ENCODE results near the gene ZNF333.
"Not testable (repeated sequence)": the region's sequence is repeated elsewhere in the genome, so short reads cannot be mapped to it uniquely, and the experiment has no call there.

The ZNF333 gene

GRCh38 chr19:14764401-14764800 is 74.6 kb downstream of the ZNF333 start:
- no peaks in the 10 kb centered on the region for H3K9me3 ChIP-seq (ENCODE audit: control insufficient read depth in 2 of 2, low read length in 2 of 2)
- H3K4me1 ChIP-seq (ENCODE audit: control insufficient read depth in 2 of 2, insufficient read depth in 2 of 2, low read length in 2 of 2), result no peaks in the 10 kb centered on the region
- no peak overlapping the region for H3K9ac ChIP-seq (ENCODE audit: low read depth in 1 of 2, low read length in 2 of 2)
- no peaks in the 10 kb centered on the region for H3K36me3 ChIP-seq (ENCODE audit: control insufficient read depth in 2 of 2, insufficient read depth in 2 of 2, low read length in 2 of 2)
- H3K27me3 ChIP-seq (ENCODE audit: control insufficient read depth in 2 of 2, insufficient read depth in 2 of 2, low read length in 2 of 2), result no peaks in the 10 kb centered on the region
- no peak overlapping the region for H3K27ac ChIP-seq (ENCODE audit: low read depth in 2 of 2, low read length in 2 of 2)
- no peak overlapping the region for H3K4me3 ChIP-seq (ENCODE audit: low read length in 2 of 2)

- not testable (repeated sequence) for H3K36me3 ChIP-seq (ENCODE audit: control insufficient read depth in 2 of 2, insufficient read depth in 2 of 2, low read length in 2 of 2); H3K27ac ChIP-seq (ENCODE audit: low read depth in 2 of 2, low read length in 2 of 2); H3K4me3 ChIP-seq (ENCODE audit: low read length in 2 of 2); H3K4me1 ChIP-seq (ENCODE audit: control insufficient read depth in 2 of 2, insufficient read depth in 2 of 2, low read length in 2 of 2); H3K9ac ChIP-seq (ENCODE audit: low read depth in 1 of 2, low read length in 2 of 2); H3K9me3 ChIP-seq (ENCODE audit: control insufficient read depth in 2 of 2, low read length in 2 of 2); H3K27me3 ChIP-seq (ENCODE audit: control insufficient read depth in 2 of 2, insufficient read depth in 2 of 2, low read length in 2 of 2)
Observed at GRCh38 chr19:14765403-14765802, 75.6 kb downstream of the ZNF333 start.

DNA sequence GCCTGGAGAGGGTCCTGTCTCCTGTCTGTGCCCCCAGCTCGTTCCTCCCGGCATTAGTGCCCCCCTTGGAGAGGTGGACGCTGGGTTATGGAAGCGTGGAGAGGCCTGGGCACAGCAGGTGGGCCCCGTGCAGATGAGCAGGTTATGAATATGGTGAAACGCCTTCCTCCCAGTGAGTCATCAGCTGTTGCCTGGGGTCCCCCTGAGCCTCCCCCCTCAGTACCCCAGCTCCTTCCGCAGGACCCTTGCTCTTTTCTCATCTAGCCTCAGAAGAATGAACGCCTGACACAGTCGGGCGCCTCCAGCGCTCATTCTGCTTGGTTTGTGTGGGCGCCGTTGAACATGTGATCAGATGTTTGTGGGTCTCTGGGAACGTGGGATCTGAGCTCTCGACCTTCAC is 76.0 kb downstream of the ZNF333 start:
- H3K4me3 ChIP-seq (ENCODE audit: low read length in 2 of 2); H3K4me1 ChIP-seq (ENCODE audit: control insufficient read depth in 2 of 2, insufficient read depth in 2 of 2, low read length in 2 of 2); H3K9ac ChIP-seq (ENCODE audit: low read depth in 1 of 2, low read length in 2 of 2); H3K27ac ChIP-seq (ENCODE audit: low read depth in 2 of 2, low read length in 2 of 2); H3K9me3 ChIP-seq (ENCODE audit: control insufficient read depth in 2 of 2, low read length in 2 of 2); H3K27me3 ChIP-seq (ENCODE audit: control insufficient read depth in 2 of 2, insufficient read depth in 2 of 2, low read length in 2 of 2); H3K36me3 ChIP-seq (ENCODE audit: control insufficient read depth in 2 of 2, insufficient read depth in 2 of 2, low read length in 2 of 2): not testable (repeated sequence)

DNA sequence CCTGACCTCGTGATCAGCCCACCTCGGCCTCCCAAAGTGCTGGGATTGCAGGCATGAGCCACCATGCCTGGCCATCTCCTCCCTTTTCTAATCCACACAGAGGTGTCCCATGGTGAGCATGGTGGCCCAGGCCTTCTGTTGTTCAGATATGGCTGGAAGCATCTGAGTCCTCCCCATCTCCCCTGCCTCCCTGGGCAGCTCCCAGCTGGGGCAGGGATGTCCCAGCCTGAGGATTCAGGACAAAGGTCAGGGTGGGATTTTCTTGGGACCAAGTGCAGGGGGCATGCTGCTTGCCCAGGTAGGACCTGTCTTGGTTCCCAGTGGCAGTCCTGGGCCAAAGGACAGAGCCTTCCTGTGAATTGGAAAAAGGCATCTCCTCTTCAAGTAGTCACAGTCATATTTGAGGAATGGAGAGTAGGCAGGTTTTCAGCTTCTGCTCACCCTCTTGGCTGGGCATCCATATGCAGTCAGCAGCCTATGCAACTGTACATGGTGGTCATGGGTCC is 77.7 kb downstream of the ZNF333 start:
- Histone ChIP-seq H3K9ac (ENCODE audit: low read depth in 1 of 2, low read length in 2 of 2) (no peak overlapping the region), H3K4me1 (ENCODE audit: control insufficient read depth in 2 of 2, insufficient read depth in 2 of 2, low read length in 2 of 2) (no peaks in the 10 kb centered on the region), H3K27ac (ENCODE audit: low read depth in 2 of 2, low read length in 2 of 2) (no peak overlapping the region), H3K27me3 (ENCODE audit: control insufficient read depth in 2 of 2, insufficient read depth in 2 of 2, low read length in 2 of 2) (no peaks in the 10 kb centered on the region), H3K4me3 (ENCODE audit: low read length in 2 of 2) (no peak overlapping the region), H3K9me3 (ENCODE audit: control insufficient read depth in 2 of 2, low read length in 2 of 2) (no peaks in the 10 kb centered on the region), H3K36me3 (ENCODE audit: control insufficient read depth in 2 of 2, insufficient read depth in 2 of 2, low read length in 2 of 2) (peaks cover 0 to 2% of the 10 kb centered on the region in 2 donors)

DNA sequence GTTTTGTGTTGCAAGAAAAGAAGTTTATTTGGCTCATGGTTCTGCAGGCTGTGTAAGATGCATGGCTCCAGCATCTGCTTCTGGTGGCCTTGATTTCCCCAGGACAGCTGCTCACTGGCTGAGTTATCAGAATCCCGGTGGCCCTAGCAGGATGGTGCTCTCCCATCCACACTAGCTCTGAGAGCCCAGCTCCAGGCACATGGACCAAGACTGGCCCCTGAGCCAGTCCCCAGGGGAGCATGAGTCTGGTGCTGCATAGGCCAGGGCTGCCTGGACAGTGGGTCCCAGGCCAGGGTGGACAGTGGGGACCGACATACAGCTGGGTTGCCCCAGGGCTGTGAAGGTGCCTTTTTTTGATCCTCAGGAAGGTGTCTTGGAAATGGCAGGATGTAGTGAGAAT is 78.2 kb downstream of the ZNF333 start:
- no peak overlapping the region for H3K9ac ChIP-seq (ENCODE audit: low read depth in 1 of 2, low read length in 2 of 2)
- no peaks in the 10 kb centered on the region for H3K9me3 ChIP-seq (ENCODE audit: control insufficient read depth in 2 of 2, low read length in 2 of 2)
- peaks cover 0 to 2% of the 10 kb centered on the region in 2 donors for H3K36me3 ChIP-seq (ENCODE audit: control insufficient read depth in 2 of 2, insufficient read depth in 2 of 2, low read length in 2 of 2)
- no peak overlapping the region for H3K4me3 ChIP-seq (ENCODE audit: low read length in 2 of 2)
- no peaks in the 10 kb centered on the region for H3K27me3 ChIP-seq (ENCODE audit: control insufficient read depth in 2 of 2, insufficient read depth in 2 of 2, low read length in 2 of 2)
- H3K4me1 ChIP-seq (ENCODE audit: control insufficient read depth in 2 of 2, insufficient read depth in 2 of 2, low read length in 2 of 2), result no peaks in the 10 kb centered on the region
- no peak overlapping the region for H3K27ac ChIP-seq (ENCODE audit: low read depth in 2 of 2, low read length in 2 of 2)

GRCh38 chr19:14769201-14769600 is 79.4 kb downstream of the ZNF333 start:
- Histone ChIP-seq H3K36me3 (ENCODE audit: control insufficient read depth in 2 of 2, insufficient read depth in 2 of 2, low read length in 2 of 2) (peaks cover 0 to 2% of the 10 kb centered on the region in 2 donors), H3K4me1 (ENCODE audit: control insufficient read depth in 2 of 2, insufficient read depth in 2 of 2, low read length in 2 of 2) (no peaks in the 10 kb centered on the region), H3K27ac (ENCODE audit: low read depth in 2 of 2, low read length in 2 of 2) (no peak overlapping the region), H3K27me3 (ENCODE audit: control insufficient read depth in 2 of 2, insufficient read depth in 2 of 2, low read length in 2 of 2) (no peaks in the 10 kb centered on the region), H3K9ac (ENCODE audit: low read depth in 1 of 2, low read length in 2 of 2) (no peak overlapping the region), H3K4me3 (ENCODE audit: low read length in 2 of 2) (no peak overlapping the region), H3K9me3 (ENCODE audit: control insufficient read depth in 2 of 2, low read length in 2 of 2) (no peaks in the 10 kb centered on the region)

GRCh38 chr19:14770136-14770535 is 80.3 kb downstream of the ZNF333 start:
- Histone ChIP-seq H3K27me3 (ENCODE audit: control insufficient read depth in 2 of 2, insufficient read depth in 2 of 2, low read length in 2 of 2) (no peaks in the 10 kb centered on the region), H3K36me3 (ENCODE audit: control insufficient read depth in 2 of 2, insufficient read depth in 2 of 2, low read length in 2 of 2) (peaks cover 0 to 2% of the 10 kb centered on the region in 2 donors), H3K9me3 (ENCODE audit: control insufficient read depth in 2 of 2, low read length in 2 of 2) (no peaks in the 10 kb centered on the region), H3K27ac (ENCODE audit: low read depth in 2 of 2, low read length in 2 of 2) (no peak overlapping the region), H3K4me3 (ENCODE audit: low read length in 2 of 2) (no peak overlapping the region), H3K9ac (ENCODE audit: low read depth in 1 of 2, low read length in 2 of 2) (no peak overlapping the region), H3K4me1 (ENCODE audit: control insufficient read depth in 2 of 2, insufficient read depth in 2 of 2, low read length in 2 of 2) (no peaks in the 10 kb centered on the region)

- no peak overlapping the region for H3K4me3 ChIP-seq (ENCODE audit: low read length in 2 of 2)
- no peak overlapping the region for H3K9ac ChIP-seq (ENCODE audit: low read depth in 1 of 2, low read length in 2 of 2)
- H3K27me3 ChIP-seq (ENCODE audit: control insufficient read depth in 2 of 2, insufficient read depth in 2 of 2, low read length in 2 of 2), result no peaks in the 10 kb centered on the region
- no peaks in the 10 kb centered on the region for H3K4me1 ChIP-seq (ENCODE audit: control insufficient read depth in 2 of 2, insufficient read depth in 2 of 2, low read length in 2 of 2)
- H3K9me3 ChIP-seq (ENCODE audit: control insufficient read depth in 2 of 2, low read length in 2 of 2), result no peaks in the 10 kb centered on the region
- H3K27ac ChIP-seq (ENCODE audit: low read depth in 2 of 2, low read length in 2 of 2), result no peak overlapping the region
- peaks cover 0 to 2% of the 10 kb centered on the region in 2 donors for H3K36me3 ChIP-seq (ENCODE audit: control insufficient read depth in 2 of 2, insufficient read depth in 2 of 2, low read length in 2 of 2)
Observed at GRCh38 chr19:14770944-14771839, 81.3 kb downstream of the ZNF333 start.

DNA sequence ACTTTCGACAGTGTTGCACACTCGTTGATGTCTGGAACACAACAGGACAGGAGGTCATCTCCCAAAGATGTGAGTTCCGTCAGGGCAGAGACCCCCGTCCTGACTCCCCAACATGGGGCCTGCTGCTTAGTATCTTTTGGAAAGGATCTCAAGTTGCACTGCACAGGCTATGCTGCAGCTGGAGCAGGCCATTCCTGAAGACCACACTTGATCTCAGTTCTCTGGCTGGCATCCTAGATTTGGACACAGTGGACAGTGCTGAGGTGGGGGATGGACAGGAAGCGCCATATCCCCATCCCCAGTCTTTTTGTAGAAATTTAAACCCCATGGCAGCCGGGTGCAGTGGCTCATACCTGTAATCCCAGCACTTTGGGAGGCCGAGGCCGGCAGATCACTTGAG is 82.6 kb downstream of the ZNF333 start:
- no peak overlapping the region for H3K4me3 ChIP-seq (ENCODE audit: low read length in 2 of 2)
- H3K4me1 ChIP-seq (ENCODE audit: control insufficient read depth in 2 of 2, insufficient read depth in 2 of 2, low read length in 2 of 2), result peaks cover 0 to 3% of the 10 kb centered on the region in 2 donors
- peaks cover 0 to 2% of the 10 kb centered on the region in 2 donors for H3K36me3 ChIP-seq (ENCODE audit: control insufficient read depth in 2 of 2, insufficient read depth in 2 of 2, low read length in 2 of 2)
- no peak overlapping the region for H3K27ac ChIP-seq (ENCODE audit: low read depth in 2 of 2, low read length in 2 of 2)
- no peaks in the 10 kb centered on the region for H3K9me3 ChIP-seq (ENCODE audit: control insufficient read depth in 2 of 2, low read length in 2 of 2)
- no peak overlapping the region for H3K9ac ChIP-seq (ENCODE audit: low read depth in 1 of 2, low read length in 2 of 2)
- no peaks in the 10 kb centered on the region for H3K27me3 ChIP-seq (ENCODE audit: control insufficient read depth in 2 of 2, insufficient read depth in 2 of 2, low read length in 2 of 2)

- Histone ChIP-seq H3K9me3 (ENCODE audit: control insufficient read depth in 2 of 2, low read length in 2 of 2) (no peaks in the 10 kb centered on the region), H3K27me3 (ENCODE audit: control insufficient read depth in 2 of 2, insufficient read depth in 2 of 2, low read length in 2 of 2) (no peaks in the 10 kb centered on the region), H3K27ac (ENCODE audit: low read depth in 2 of 2, low read length in 2 of 2) (no peak overlapping the region), H3K9ac (ENCODE audit: low read depth in 1 of 2, low read length in 2 of 2) (no peak overlapping the region), H3K36me3 (ENCODE audit: control insufficient read depth in 2 of 2, insufficient read depth in 2 of 2, low read length in 2 of 2) (peaks cover 0 to 2% of the 10 kb centered on the region in 2 donors), H3K4me1 (ENCODE audit: control insufficient read depth in 2 of 2, insufficient read depth in 2 of 2, low read length in 2 of 2) (peaks cover 0 to 3% of the 10 kb centered on the region in 2 donors), H3K4me3 (ENCODE audit: low read length in 2 of 2) (no peak overlapping the region)
Observed at GRCh38 chr19:14772995-14773394, 83.1 kb downstream of the ZNF333 start.
